GM21619 (cell line): ENCODE measurements around the gene CPNE4.

Source experiments
- ATAC-seq: cut with Tn5 transposase; IDR thresholded peaks from one replicate; pipeline ENCODE4 v1.9.1; 2021; ENCODE audit not compliant: unreplicated experiment

CPNE4 gene

DNA sequence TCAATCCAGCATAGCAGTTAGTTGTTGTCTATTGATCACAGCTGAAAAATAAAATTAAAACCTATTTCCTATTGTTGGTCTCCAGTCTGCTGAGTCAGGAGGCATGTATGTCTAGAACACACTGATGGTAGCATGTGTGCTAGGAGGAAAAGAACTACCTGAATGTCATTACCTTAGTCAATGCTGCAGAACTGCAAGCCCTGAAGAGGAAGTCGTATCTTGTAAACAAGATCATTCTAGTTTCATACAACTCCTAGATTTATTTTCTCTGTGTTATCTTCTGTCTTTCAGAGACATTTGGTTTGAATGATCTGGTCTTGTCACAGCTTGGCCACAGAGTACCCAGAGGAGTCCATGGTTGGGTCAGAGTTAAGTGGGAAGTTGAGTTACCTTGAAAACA is 422.1 kb downstream of the CPNE4 start:
- ATAC-seq = no peak

DNA sequence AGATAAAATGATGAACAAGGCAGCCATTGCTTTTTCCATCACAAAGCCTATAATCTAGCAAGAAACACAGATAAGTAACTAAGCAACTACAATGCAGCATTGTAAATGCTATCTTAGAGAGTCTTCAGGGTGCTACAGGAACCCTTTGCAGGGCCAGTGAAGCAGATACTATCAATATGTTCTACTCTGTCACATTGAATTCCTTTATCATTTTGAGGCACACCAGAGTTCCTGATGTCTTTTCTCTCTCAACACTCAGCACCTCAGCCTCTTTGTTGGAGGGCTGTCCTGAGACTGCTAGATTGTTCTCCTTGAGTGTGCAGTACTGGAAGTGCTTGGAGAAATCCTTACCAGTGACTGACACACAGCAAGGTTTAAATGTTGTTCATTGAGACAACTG is 424.6 kb downstream of the CPNE4 start:
- ATAC-seq = no peak

DNA sequence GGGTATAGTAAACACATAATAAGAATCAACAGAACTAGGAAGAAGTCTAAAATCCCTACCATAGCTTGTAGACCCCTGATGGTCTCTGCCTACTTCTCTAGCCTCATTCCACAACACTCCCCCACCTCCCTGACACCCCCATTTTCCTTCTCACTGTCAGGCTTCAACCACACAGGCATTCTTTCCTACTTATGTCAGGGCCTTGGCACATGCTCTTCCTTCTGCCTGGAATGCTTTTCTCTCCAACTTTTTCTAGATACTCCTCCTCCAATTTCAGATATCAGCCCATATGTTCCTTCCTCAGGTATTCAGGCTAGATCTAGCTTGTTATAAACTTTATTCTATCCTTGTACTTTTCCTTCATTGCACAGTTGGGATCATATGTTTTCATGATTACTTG is 426.1 kb downstream of the CPNE4 start:
- ATAC-seq = no peak

GRCh38 chr3:131608296-131608695 is 426.5 kb downstream of the CPNE4 start:
- ATAC-seq = peak; percentile 58

DNA sequence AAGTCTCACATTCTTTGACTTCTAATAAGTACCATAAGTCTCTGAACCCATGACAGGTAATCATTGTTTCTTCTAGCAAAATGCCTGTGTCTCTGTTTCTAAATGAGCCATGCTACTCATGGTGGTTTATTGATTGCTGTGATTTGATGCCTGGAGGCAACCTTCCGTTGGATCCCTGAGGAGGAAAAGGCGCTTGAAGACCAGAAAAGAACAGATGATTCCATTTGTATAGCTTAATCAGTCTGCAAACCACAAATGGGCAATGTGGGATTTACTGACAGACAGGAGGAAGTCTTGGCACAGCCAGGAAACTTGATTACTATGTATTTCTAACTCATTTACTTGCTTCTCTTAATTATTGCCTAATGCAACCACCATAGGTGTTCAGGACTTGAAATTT is 428.9 kb downstream of the CPNE4 start:
- no peak for ATAC-seq

DNA sequence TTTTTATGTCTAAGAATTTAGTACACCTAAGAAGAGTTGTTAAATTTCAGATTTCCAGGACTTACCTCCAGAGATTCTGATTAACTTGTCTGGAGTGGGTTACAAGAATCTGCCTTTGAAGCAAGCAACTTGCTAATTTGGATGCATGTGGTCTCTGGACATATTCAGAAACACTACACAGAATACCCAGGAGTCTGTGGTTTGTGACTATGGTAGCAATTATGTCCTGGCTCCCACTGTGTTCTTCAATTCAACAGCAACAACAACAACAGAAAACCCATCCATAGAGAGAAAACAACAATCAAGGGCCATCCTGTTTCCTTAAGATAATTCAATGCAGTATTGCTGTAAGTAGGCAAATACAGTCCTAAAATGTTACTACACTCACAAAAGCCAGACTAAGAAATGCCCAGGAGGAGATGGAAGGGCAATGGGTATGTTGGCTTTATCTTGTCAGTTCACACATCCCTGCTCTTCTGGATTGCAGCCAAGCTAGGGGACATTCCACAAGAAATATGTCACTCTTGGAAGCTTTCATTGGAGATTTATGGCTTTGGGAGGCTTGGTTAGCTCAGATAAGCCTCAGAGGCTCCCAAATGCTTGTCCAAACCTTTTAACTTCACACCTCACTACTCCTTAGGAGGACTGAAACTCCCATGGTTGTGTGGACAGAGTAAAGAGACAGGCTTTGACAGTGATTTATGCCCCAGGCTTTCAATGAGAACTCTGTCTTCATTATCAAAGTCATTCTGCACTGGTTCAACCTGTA is 432.6 kb downstream of the CPNE4 start:
- ATAC-seq = no peak

- no peak for ATAC-seq
These were observed 437.0 kb downstream of the CPNE4 start for GRCh38 chr3:131597816-131598215.

DNA sequence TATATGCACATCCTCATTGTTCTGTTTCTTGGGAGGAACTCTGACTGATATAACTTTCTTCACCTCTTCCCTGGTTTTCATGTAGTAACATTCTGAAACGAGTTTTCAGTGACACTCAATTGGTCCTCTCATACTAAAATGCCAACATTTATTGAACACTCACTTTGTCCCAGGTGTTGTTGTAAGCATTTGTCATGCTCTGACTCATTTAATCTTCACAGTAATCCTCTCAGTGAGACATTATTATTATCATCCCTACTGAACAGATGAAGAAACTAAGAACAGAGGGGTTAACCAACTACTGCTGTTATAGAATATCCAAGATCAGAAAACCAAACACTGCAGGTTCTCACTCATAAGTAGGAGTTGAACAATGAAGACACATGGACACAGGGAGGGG is 437.9 kb downstream of the CPNE4 start:
- no peak for ATAC-seq

- ATAC-seq = no peak
These were observed 443.3 kb downstream of the CPNE4 start for GRCh38 chr3:131591394-131592014.

DNA sequence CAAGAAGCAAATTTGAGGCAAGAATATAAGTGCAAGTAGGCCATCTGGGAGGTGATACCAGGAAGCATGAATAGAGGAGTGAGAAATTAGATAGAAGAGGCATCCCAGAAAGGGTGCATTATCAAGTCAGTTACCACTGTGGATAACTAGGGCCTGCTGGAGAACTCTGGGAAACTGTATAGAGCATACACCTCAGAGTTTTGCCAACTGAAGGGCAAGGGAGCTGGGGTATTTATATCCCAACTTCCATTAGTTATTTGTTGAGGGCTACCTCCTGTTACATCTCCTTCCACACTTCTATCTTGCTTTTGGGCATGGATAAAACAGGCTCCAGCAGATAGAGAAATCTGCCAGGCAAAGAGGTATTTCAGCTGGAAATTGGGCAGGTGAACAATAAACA is 448.5 kb downstream of the CPNE4 start:
- no peak for ATAC-seq

- no peak for ATAC-seq
These were observed 452.4 kb downstream of the CPNE4 start for GRCh38 chr3:131582438-131582837.

- ATAC-seq = no peak
These were observed 466.4 kb downstream of the CPNE4 start for GRCh38 chr3:131568460-131568859.

GRCh38 chr3:131564812-131565211 is 470.0 kb downstream of the CPNE4 start:
- ATAC-seq = no peak

DNA sequence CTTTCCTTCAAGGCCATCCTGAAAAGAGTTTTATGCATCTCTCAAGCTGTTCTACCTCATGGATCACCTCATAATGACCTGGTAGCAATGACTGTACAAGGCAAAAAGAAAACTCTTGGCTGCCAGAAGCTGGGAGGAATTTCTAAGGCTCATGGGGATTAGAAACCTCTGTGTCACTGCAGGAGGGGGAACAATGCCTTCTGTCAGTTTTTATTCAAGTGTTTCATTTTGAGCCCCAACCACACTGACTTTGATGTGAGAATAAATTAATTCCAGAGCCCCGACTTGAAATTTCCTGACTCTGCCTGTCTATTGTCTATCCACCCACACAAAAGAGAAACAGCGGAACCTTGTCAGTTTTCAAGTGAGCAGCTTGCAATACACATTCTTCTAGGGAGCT is 473.3 kb downstream of the CPNE4 start:
- no peak for ATAC-seq

GRCh38 chr3:131560795-131561194 is 474.0 kb downstream of the CPNE4 start:
- ATAC-seq = no peak

GRCh38 chr3:131555456-131555855 is 479.4 kb downstream of the CPNE4 start:
- no peak for ATAC-seq

- peak; percentile 96 for ATAC-seq
These were observed 481.1 kb downstream of the CPNE4 start for GRCh38 chr3:131553495-131554247.

DNA sequence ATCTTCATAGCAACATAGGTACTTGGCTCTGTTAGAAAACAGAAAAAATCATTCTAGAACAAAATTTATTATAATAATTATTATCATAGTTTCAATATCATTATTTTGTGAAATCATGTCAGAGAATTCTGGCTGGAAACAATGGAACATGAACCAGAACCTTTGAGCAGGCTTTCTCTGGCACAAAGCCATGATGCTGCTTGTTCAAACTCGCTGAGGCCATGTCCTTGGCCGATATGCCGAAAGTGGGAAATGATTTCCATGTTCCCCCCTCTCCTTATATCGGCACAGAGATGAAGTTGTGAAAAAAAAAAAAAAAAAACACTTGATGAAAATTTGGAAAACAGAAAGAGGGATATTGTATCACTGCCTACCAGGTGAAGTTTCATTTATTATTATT is 483.1 kb downstream of the CPNE4 start:
- ATAC-seq = no peak

- no peak for ATAC-seq
These were observed 484.0 kb downstream of the CPNE4 start for GRCh38 chr3:131550562-131551465.

GRCh38 chr3:131549340-131549739 is 485.5 kb downstream of the CPNE4 start:
- no peak for ATAC-seq

DNA sequence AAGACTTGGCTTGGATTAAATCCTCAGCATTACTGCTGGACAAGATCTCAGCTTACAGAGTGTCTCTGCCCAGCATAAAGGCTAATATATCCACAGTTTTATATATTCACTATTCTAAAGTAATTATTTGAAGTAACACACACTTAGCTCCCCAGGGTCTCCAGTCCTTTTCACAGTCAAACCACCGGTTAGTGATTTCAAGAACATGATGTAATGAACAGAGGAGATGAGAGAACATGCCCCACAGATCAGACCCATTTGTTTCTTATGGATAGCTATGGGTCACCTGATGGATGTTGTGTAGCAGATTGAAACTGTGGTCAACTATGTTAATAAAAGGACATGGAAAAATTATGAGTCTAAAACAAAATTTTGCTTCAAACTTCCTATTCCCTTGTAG is 487.2 kb downstream of the CPNE4 start:
- no peak for ATAC-seq
